ENCODE measurements around the gene SLC44A4. TPM values are rescaled to one million over a fixed set of nuclear protein-coding genes. Genes with fewer than 3 reads are reported as not detected.

SLC44A4 gene
- polyA plus RNA-seq, 1 experiment, result 0.04 TPM

- Histone ChIP-seq H3K27me3 (ENCODE audit: control insufficient read depth, insufficient read depth, low read length) (no peaks in the 10 kb centered on the region), H3K27ac (ENCODE audit: low read depth, low read length) (no peak overlapping the region), H3K9me3 (ENCODE audit: control insufficient read depth, insufficient read depth, low read length) (no peaks in the 10 kb centered on the region), H3K4me3 (ENCODE audit: low read depth, low read length) (no peak overlapping the region)
- TF ChIP-seq CTCF (IDR thresholded peaks at IDR 0.05; ENCODE audit: low read depth, low read length), result no peak
- DNase-seq (ENCODE audit: low read depth, low spot score), result no peak
- ChIA-PET POLR2A (no interaction called here), CTCF (no interaction called here)
These were observed 1.6 kb downstream of the SLC44A4 start for GRCh38 chr6:31877125-31877650.

DNA sequence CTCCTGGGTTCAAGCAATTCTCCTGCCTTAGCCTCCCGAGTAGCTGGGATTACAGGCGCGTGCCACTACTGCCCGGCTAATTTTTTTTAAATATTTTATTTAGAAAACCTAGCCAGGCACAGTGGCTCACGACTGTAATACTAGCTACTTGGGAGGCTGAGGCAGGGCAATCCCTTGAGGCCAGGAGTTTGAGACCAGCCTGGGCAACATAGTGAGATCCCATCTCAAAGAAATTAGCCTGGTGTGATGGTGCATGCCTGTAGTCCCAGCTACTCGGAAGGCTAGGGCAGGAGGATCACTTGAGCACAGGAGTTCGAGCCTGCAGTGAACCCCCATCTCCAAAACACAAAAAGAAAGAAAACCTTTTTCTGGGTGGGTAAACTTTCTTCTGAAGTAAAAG is 2.4 kb downstream of the SLC44A4 start:
- H3K4me3 ChIP-seq (ENCODE audit: low read depth, low read length), result no peak overlapping the region
- no peak for DNase-seq (ENCODE audit: low read depth, low spot score)
- H3K27me3 ChIP-seq (ENCODE audit: control insufficient read depth, insufficient read depth, low read length), result no peaks in the 10 kb centered on the region
- no peaks in the 10 kb centered on the region for H3K9me3 ChIP-seq (ENCODE audit: control insufficient read depth, insufficient read depth, low read length)
- ChIA-PET CTCF (no interaction called here), POLR2A (no interaction called here)
- H3K27ac ChIP-seq (ENCODE audit: low read depth, low read length), result no peak overlapping the region
- no peak for TF ChIP-seq CTCF (IDR thresholded peaks at IDR 0.05; ENCODE audit: low read depth, low read length)

DNA sequence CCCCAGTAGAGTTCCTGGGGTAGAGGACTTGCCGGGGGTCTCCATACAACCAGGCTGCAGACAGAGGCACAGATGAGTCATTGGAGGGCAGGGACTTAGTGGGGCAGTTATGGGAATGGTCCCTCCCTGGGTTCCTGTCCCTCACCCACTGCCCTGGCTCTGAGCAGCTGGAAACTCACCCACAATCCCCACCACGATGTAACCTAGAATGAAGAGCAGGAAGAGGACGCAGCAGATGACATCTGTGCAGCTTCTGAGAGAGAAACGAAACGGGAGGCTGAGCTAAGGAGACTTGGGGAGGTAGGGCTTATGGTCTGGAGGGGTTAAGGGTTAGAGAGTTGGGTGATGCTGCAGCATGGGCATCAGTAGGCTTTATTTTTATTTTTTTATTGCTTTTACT is 2.9 kb downstream of the SLC44A4 start:
- Histone ChIP-seq H3K27ac (ENCODE audit: low read depth, low read length) (no peak overlapping the region), H3K9me3 (ENCODE audit: control insufficient read depth, insufficient read depth, low read length) (no peaks in the 10 kb centered on the region), H3K27me3 (ENCODE audit: control insufficient read depth, insufficient read depth, low read length) (no peaks in the 10 kb centered on the region), H3K4me3 (ENCODE audit: low read depth, low read length) (no peak overlapping the region)
- no peak for DNase-seq (ENCODE audit: low read depth, low spot score)
- CTCF ChIA-PET, result interaction anchor here (0.5 kb wide), 1 partner anchor 195 kb away, joined by 7 read pairs; the partner anchor contains the start of gene LY6G5C
- TF ChIP-seq CTCF (IDR thresholded peaks at IDR 0.05; ENCODE audit: low read depth, low read length), result no peak
- POLR2A ChIA-PET, result interaction anchor here (0.9 kb wide), 1 partner anchor 49 kb away, joined by 3 read pairs; the partner anchor contains the start of gene HSPA1B

DNA sequence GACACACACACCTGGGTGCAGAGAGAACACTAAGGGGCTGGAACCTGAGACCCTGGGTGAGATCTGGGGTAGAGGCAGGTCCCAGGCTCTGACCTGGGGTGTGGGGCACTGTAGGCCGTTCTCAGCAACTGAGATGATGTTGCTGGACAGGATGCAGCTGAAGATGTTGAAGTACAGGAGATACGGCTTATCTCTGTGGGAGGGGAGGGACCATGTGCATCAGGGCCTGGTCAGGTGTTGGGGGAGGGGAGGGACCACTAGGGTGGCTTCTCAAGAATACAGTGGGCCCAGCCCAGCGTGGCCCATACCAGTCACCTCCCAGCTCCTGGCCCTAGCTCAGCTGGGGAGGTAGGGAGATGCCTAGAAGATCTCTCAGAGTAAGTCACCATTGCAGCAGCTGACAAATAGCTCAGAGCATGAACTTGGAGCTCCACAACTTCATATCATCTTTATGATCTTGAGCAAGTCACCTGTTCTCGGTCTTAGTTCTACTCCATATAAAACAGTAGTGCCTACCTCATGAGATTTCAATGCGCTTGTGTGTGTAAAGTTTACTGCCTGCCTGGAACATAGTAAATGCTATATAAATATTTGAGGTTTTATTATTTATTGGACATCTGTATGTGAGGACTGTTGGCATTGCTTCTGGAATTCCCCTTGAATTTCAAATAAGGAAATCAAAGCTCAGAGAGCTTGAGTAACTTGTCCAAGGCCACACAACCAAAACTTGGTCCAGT is 3.8 kb downstream of the SLC44A4 start:
- DNase-seq (ENCODE audit: low read depth, low spot score), result no peak
- H3K27me3 ChIP-seq (ENCODE audit: control insufficient read depth, insufficient read depth, low read length), result no peaks in the 10 kb centered on the region
- no peak for TF ChIP-seq CTCF (IDR thresholded peaks at IDR 0.05; ENCODE audit: low read depth, low read length)
- H3K4me3 ChIP-seq (ENCODE audit: low read depth, low read length), result no peak overlapping the region
- POLR2A ChIA-PET, result interaction anchor here (0.9 to 1.0 kb wide), 3 partner anchors 12 to 48 kb away, joined by 3 to 4 read pairs (median 3); partner anchors contain the start of genes HSPA1B and NEU1
- no peaks in the 10 kb centered on the region for H3K9me3 ChIP-seq (ENCODE audit: control insufficient read depth, insufficient read depth, low read length)
- CTCF ChIA-PET, result interaction anchor here (0.6 to 1.1 kb wide), 2 partner anchors 45 to 77 kb away, joined by 3 to 7 read pairs; no protein-coding TSS in a partner anchor
- peak overlapping the region; percentile 42 for H3K27ac ChIP-seq (ENCODE audit: low read depth, low read length)

DNA sequence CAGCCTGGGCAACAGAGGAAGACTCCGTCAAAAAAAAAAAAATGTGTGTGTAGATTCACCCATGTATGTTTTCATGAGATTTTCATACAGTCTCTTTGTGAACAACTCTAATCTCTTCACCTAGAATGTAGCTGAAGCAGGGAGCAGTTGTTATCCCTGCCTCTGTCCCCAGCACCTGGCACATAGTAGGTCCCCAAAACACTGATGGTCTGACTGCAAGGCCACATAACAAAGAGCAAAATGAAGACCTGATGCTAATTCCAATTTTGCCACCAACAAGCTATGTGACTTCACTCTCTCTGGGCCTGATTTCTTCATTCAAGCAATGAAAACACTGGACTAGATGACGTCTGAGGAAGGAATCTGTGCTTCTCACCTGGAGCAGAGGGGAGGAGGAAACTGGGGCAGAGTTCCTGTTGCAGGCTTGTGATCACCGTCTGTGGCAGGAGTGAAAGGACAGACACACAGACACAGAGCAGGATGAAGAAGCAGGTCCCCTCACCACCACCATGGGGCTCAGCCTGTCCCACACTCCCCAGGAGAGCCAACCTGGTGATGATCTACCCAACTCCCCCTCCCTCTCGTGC is 4.6 kb downstream of the SLC44A4 start:
- POLR2A ChIA-PET, result no interaction called here

More for the DNA sequence above, 4.6 kb downstream of the SLC44A4 start:
- no peaks in the 10 kb centered on the region for H3K27me3 ChIP-seq (ENCODE audit: control insufficient read depth, insufficient read depth, low read length)
- H3K4me3 ChIP-seq (ENCODE audit: low read depth, low read length), result no peak overlapping the region
- TF ChIP-seq CTCF (IDR thresholded peaks at IDR 0.05; ENCODE audit: low read depth, low read length), result no peak
- CTCF ChIA-PET, result interaction anchor here (1.1 kb wide), 1 partner anchor 78 kb away, joined by 3 read pairs; no protein-coding TSS in a partner anchor
- DNase-seq (ENCODE audit: low read depth, low spot score), result no peak
- no peak overlapping the region for H3K27ac ChIP-seq (ENCODE audit: low read depth, low read length)
- H3K9me3 ChIP-seq (ENCODE audit: control insufficient read depth, insufficient read depth, low read length), result no peaks in the 10 kb centered on the region
